ENCODE measurements around the gene NEO1. TPM values are rescaled to one million over a fixed set of nuclear protein-coding genes. Genes with fewer than 3 reads are reported as not detected.

The NEO1 gene
- total RNA-seq, 1 experiment from 2014 or later, result 41.8 TPM

DNA sequence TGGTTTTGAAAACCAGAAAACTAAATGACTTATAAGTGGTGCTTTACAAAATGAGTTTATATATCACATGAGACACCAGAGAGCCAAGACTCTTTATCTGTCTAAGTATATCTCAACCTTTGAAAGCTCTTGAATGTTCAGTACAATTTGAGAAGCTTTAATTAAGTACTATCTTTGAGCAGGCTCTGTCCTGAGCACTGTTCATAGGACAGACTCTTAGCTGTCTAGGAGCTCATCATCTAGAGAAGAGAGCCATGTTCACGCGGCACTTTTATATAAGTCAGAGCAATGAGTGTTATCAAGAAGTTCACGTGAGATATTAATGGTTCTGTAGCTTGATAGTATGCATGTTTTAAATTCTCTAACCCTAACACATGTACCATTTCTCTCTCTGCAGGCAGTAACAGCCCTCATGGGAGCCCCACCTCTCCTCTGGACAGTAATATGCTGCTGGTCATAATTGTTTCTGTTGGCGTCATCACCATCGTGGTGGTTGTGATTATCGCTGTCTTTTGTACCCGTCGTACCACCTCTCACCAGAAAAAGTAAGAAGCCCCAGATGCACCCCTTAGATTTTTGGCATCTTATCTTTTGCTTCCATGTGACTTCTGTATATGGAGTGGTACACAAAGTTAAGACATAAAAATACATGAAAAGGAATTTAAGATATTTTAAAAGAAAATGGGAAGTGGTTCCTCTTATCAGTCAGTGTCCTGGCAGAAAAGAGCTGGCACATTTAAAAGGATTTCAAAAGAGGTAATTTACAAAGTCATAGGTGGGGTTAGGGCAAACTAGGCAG is 230.5 kb downstream of the NEO1 start:
- H3K27ac Mint-ChIP-seq, result no peak overlapping the region
- no peaks in the 10 kb centered on the region for H3K79me2 ChIP-seq (ENCODE audit: insufficient read depth, low read length)
- no peak overlapping the region for H2BK120ac ChIP-seq (ENCODE audit: low read depth, low read length, poor library complexity, severe bottlenecking)
- H2BK20ac ChIP-seq (ENCODE audit: low read depth, low read length, poor library complexity, severe bottlenecking), result no peak overlapping the region
- H2BK5ac ChIP-seq (ENCODE audit: insufficient read length, low read length), result no peak overlapping the region
- H2AK5ac ChIP-seq (ENCODE audit: insufficient read length, low read length), result no peak overlapping the region
- no peak overlapping the region for H3K4me3 Mint-ChIP-seq
- no peaks in the 10 kb centered on the region for H3K9me3 Mint-ChIP-seq
- H3K4me1 ChIP-seq (ENCODE audit: insufficient read depth, low read length), result no peaks in the 10 kb centered on the region
- no peak overlapping the region for H3K18ac ChIP-seq (ENCODE audit: insufficient read length, low read depth, low read length)
- H4K91ac ChIP-seq (ENCODE audit: insufficient read length, low read depth, low read length), result no peak overlapping the region
- H2BK15ac ChIP-seq (ENCODE audit: low read depth, low read length), result no peak overlapping the region
- no peak for DNase-seq
- H3K23ac ChIP-seq (ENCODE audit: insufficient read length, low read depth, low read length), result no peak overlapping the region
- TF ChIP-seq, protein P1, sequence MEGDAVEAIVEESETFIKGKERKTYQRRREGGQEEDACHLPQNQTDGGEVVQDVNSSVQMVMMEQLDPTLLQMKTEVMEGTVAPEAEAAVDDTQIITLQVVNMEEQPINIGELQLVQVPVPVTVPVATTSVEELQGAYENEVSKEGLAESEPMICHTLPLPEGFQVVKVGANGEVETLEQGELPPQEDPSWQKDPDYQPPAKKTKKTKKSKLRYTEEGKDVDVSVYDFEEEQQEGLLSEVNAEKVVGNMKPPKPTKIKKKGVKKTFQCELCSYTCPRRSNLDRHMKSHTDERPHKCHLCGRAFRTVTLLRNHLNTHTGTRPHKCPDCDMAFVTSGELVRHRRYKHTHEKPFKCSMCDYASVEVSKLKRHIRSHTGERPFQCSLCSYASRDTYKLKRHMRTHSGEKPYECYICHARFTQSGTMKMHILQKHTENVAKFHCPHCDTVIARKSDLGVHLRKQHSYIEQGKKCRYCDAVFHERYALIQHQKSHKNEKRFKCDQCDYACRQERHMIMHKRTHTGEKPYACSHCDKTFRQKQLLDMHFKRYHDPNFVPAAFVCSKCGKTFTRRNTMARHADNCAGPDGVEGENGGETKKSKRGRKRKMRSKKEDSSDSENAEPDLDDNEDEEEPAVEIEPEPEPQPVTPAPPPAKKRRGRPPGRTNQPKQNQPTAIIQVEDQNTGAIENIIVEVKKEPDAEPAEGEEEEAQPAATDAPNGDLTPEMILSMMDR (conservative IDR thresholded peaks at IDR 0.05), result no peak
- no peak overlapping the region for H3T11ph ChIP-seq (ENCODE audit: low read length)
- H4K8ac ChIP-seq (replicated peaks; ENCODE audit: insufficient read length, low read depth, low read length), result no peak overlapping the region
- no peak overlapping the region for H3K4ac ChIP-seq (ENCODE audit: low read depth, low read length)
- no peak overlapping the region for H3K14ac ChIP-seq (ENCODE audit: insufficient read depth, low read length)
- no CpG with 5 or more reads among the region's 8 CpGs for WGBS (ENCODE audit: extremely low coverage, insufficient read length, low lambda C conversion rate)
- H3K9me3 ChIP-seq (ENCODE audit: control insufficient read depth, low read depth, low read length), result no peaks in the 10 kb centered on the region
- no peaks in the 10 kb centered on the region for H3K4me1 Mint-ChIP-seq
- H4K5ac ChIP-seq (ENCODE audit: insufficient read length, low read depth, low read length), result no peak overlapping the region
- no peaks in the 10 kb centered on the region for H3K79me1 ChIP-seq (ENCODE audit: insufficient read depth, low read depth, low read length, poor library complexity, severe bottlenecking)
- H3K4me2 ChIP-seq (ENCODE audit: insufficient read depth, insufficient read length, low read length), result no peak overlapping the region
- no peaks in the 10 kb centered on the region for H3K27me3 Mint-ChIP-seq (ENCODE audit: low read depth)
- no peak overlapping the region for H3K9ac ChIP-seq (ENCODE audit: extremely low read depth, insufficient read length, low read length)
- H3K27ac ChIP-seq (ENCODE audit: insufficient read length, low read depth, low read length), result no peak overlapping the region
- no peaks in the 10 kb centered on the region for H3K23me2 ChIP-seq (ENCODE audit: insufficient read length, low read depth, low read length, poor library complexity, severe bottlenecking)
- peaks cover 0 to 35% (median 35%) of the 10 kb centered on the region in 3 experiments; a peak in 5 of 7 replicates for H3K36me3 Mint-ChIP-seq (ENCODE audit: insufficient read depth in 1 of 3, low read depth in 3 of 3)
- H4K20me1 ChIP-seq (ENCODE audit: control insufficient read depth, insufficient read depth, insufficient read length), result no peaks in the 10 kb centered on the region
- H2AFZ ChIP-seq (ENCODE audit: low read length), result no peak overlapping the region
- no peak overlapping the region for H2BK12ac ChIP-seq (ENCODE audit: insufficient read length, low read depth, low read length)
- no peak overlapping the region for H3K56ac ChIP-seq (ENCODE audit: insufficient read length, low read depth, low read length)
- H3K27me3 ChIP-seq (ENCODE audit: insufficient read depth, low read length), result no peaks in the 10 kb centered on the region

All from H9 (cell line).